Panc1 (cell line): ENCODE measurements around the gene MYO18A. TPM values are rescaled to one million over a fixed set of nuclear protein-coding genes. Genes with fewer than 3 reads are reported as not detected.

Source experiments
- ATAC-seq: fragments of 200-7000 bp; cut with Tn5 transposase; 2 replicates; pipeline ENCODE4 v1.9.1; 2020; ENCODE audit warnings: mild to moderate bottlenecking, moderate library complexity
- BruUV-seq: library from RNA; stranded (reverse); fragments of 400-500 nt; replicated peaks from 2 replicates; lab custom pipeline; 2021; lab: Mats Ljungman, UMichigan
- CTCF ChIA-PET: fragments of 300-600 bp; sonication (Branson Sonifier 250); formaldehyde crosslinking; loops from one replicate; lab custom pipeline; 2022; ENCODE audit warnings: antibody characterized with exemption; lab: Charles Lee
- POLR2A ChIA-PET: fragments of 300-600 bp; sonication (Branson Sonifier 250); formaldehyde crosslinking; loops from one replicate; lab custom pipeline; 2022; ENCODE audit warnings: antibody characterized with exemption; lab: Charles Lee
- DNase-seq: peaks from one replicate; pipeline ENCODE4 v3.0.0-alpha.2; 2010; ENCODE audit warnings: low read depth, low spot score
- H3K27ac ChIP-seq: 2 replicates; pipeline ENCODE4 v1.5.1; 2011; ENCODE audit warnings: mild to moderate bottlenecking, low read length, inconsistent platforms
- H3K27me3 ChIP-seq: fragments of 200-500 bp; sonication (Bioruptor generic); 2 replicates; pipeline ENCODE4 v1.6.0; 2014; ENCODE audit warnings: low read length, inconsistent platforms; ENCODE audit not compliant: control insufficient read depth, insufficient read depth
- H3K36me3 ChIP-seq: fragments of 200-500 bp; sonication (Bioruptor generic); 2 replicates; pipeline ENCODE4 v1.5.1; 2014; ENCODE audit warnings: inconsistent platforms, mild to moderate bottlenecking, low read length, moderate library complexity; ENCODE audit not compliant: control insufficient read depth, insufficient read depth
- H3K4me1 ChIP-seq: 2 replicates; pipeline ENCODE4 v1.5.1; 2011; ENCODE audit warnings: inconsistent platforms, mild to moderate bottlenecking, low read length, moderate library complexity; ENCODE audit not compliant: control insufficient read depth, insufficient read depth
- H3K4me3 ChIP-seq, 2 experiments: 2 replicates each; pipeline ENCODE4 v1.5.1; 2011 to 2012; ENCODE audit warnings: low read depth in 2 of 2, low read length in 2 of 2, mild to moderate bottlenecking in 2 of 2, inconsistent platforms in 1 of 2, moderate library complexity in 1 of 2
- H3K9me3 ChIP-seq: fragments of 200-500 bp; sonication (Bioruptor generic); 2 replicates; pipeline ENCODE4 v1.5.1; 2014; ENCODE audit warnings: low read depth, mild to moderate bottlenecking, inconsistent platforms, low read length, moderate library complexity; ENCODE audit not compliant: control insufficient read depth, insufficient read depth
- CTCF ChIP-seq: fragments of 450-650 bp; IDR thresholded peaks from 2 replicates; pipeline ENCODE4 v1.5.1; 2017; ENCODE audit warnings: mild to moderate bottlenecking
- POLR2AphosphoS5 ChIP-seq: IDR thresholded peaks from 2 replicates; pipeline ENCODE4 v1.6.1; 2012; ENCODE audit warnings: mild to moderate bottlenecking, low read depth, low read length, moderate library complexity
- REST ChIP-seq, 2 experiments: IDR thresholded peaks; 2 replicates each; pipeline ENCODE4 v1.6.1; 2011 to 2012; ENCODE audit warnings: low read depth in 2 of 2, control low read depth in 1 of 2, low read length in 1 of 2, mild to moderate bottlenecking in 1 of 2, moderate library complexity in 1 of 2; ENCODE audit not compliant: insufficient read depth in 1 of 2
- SIN3A ChIP-seq: IDR thresholded peaks from 2 replicates; pipeline ENCODE4 v1.6.1; 2012; ENCODE audit warnings: low read depth, mild to moderate bottlenecking, low read length, moderate library complexity, borderline replicate concordance; ENCODE audit not compliant: insufficient read depth
- TCF7L2 ChIP-seq: IDR thresholded peaks from 2 replicates; pipeline ENCODE4 v1.6.1; 2011; ENCODE audit warnings: mild to moderate bottlenecking, low read depth, low read length, inconsistent platforms
- in situ Hi-C: cut with HindIII; loops from 2 replicates; pipeline ENCODE4 v1.10.0; 2016; ENCODE audit warnings: low sequenced_read_pairs, low pct_unique_long_range_greater_than_20kb
- intact Hi-C: fragments of 100-400 bp; cut with micrococcal nuclease; formaldehyde crosslinking; loops from one replicate; pipeline ENCODE4 v1.10.0; 2022; ENCODE audit not compliant: unreplicated experiment
- total RNA-seq: library from RNA; stranded (reverse); gene quantifications from one replicate; pipeline ENCODE4 v1.2.1, GENCODE V29; 2021; ENCODE audit not compliant: unreplicated experiment

MYO18A gene
- total RNA-seq, 1 experiment from 2014 or later: 108 TPM

GRCh38 chr17:29177871-29178749, 2.1 kb downstream of the MYO18A start:
- no peaks in the 10 kb centered on the region for H3K9me3 ChIP-seq
- no peaks in the 10 kb centered on the region for H3K36me3 ChIP-seq
- H3K4me1 ChIP-seq: peaks cover 37% of the 10 kb centered on the region
- DNase-seq: no peak
- peak overlapping the region; percentile 54 to 65 for H3K4me3 ChIP-seq
- no peaks in the 10 kb centered on the region for H3K27me3 ChIP-seq
- intact Hi-C loops: no loop called here
- no TSS peak for BruUV-seq
- POLR2A ChIA-PET: interaction anchor here (0.6 kb wide), 2 partner anchors 19 to 80 kb away, joined by 3 read pairs; no protein-coding TSS in a partner anchor
- in situ Hi-C loops: no loop called here
- peak overlapping the region; percentile 83 for H3K27ac ChIP-seq
- no peak for ATAC-seq
- CTCF ChIA-PET: interaction anchor here (0.5 to 5.6 kb wide), 5 partner anchors 22 to 414 kb away, joined by 3 to 97 read pairs (median 4); no protein-coding TSS in a partner anchor
- no peak; the same call in 1 of the 2 replicates for TF ChIP-seq POLR2AphosphoS5
- TF ChIP-seq SIN3A: no peak
- peak; percentile 50 for TF ChIP-seq TCF7L2

GRCh38 chr17:29177541-29177870, 2.7 kb downstream of the MYO18A start:
- H3K4me1 ChIP-seq: peaks cover 37% of the 10 kb centered on the region
- no peaks in the 10 kb centered on the region for H3K36me3 ChIP-seq
- peak overlapping the region; percentile 83 for H3K27ac ChIP-seq
- no peaks in the 10 kb centered on the region for H3K9me3 ChIP-seq
- peak overlapping the region; percentile 54 to 65 for H3K4me3 ChIP-seq
- TF ChIP-seq SIN3A (no peak), TCF7L2 (no peak), POLR2AphosphoS5 (no peak), CTCF (no peak), REST (IDR thresholded peaks at IDR 0.05; ENCODE audit: insufficient read depth in 1 of 2, low read depth in 2 of 2, low read length in 1 of 2) (no peak)
- in situ Hi-C loops: no loop called here
- DNase-seq: no peak
- CTCF ChIA-PET: interaction anchor here (1.0 to 5.6 kb wide), 2 partner anchors 29 to 42 kb away, joined by 3 to 97 read pairs; no protein-coding TSS in a partner anchor
- intact Hi-C loops: no loop called here
- no peaks in the 10 kb centered on the region for H3K27me3 ChIP-seq
- POLR2A ChIA-PET: interaction anchor here (0.5 to 0.6 kb wide), 3 partner anchors 18 to 81 kb away, joined by 3 read pairs; no protein-coding TSS in a partner anchor
- no peak for ATAC-seq
- no TSS peak for BruUV-seq
